Adrenal gland (tissue), 12 donors: ENCODE measurements around the gene INTS1. TPM values are rescaled to one million over a fixed set of nuclear protein-coding genes. Genes with fewer than 3 reads are reported as not detected.

Experiments
- DNase-seq, 7 donors: peaks; one replicate each; pipeline ENCODE4 v3.0.0-alpha.2; 2019 to 2020
- H3K27ac ChIP-seq, 5 donors: fragments of 200-600 bp; sonication (generic) in 4 of 5; 1 replicate in 3 of 5; 2 replicates in 2 of 5; pipeline versions ENCODE4 v1.5.1 to v1.8.0; 2016 to 2020; ENCODE audit warnings: mild to moderate bottlenecking in 1 of 5
- H3K27me3 ChIP-seq: fragments of 200-600 bp; 2 replicates; pipeline ENCODE4 v1.8.0; 2021
- H3K36me3 ChIP-seq, 2 donors: fragments of 200-600 bp; replicated peaks in 1 of 2; 1 replicate in 1 of 2; 2 replicates in 1 of 2; pipeline versions ENCODE4 v1.5.1 to v1.8.0; 2018 to 2022
- H3K4me1 ChIP-seq, 2 donors: fragments of 200-600 bp; replicated peaks in 1 of 2; 1 replicate in 1 of 2; 2 replicates in 1 of 2; pipeline versions ENCODE4 v1.5.1 to v1.8.0; 2018 to 2021
- H3K4me3 ChIP-seq, 4 donors: fragments of 200-600 bp; sonication (generic) in 3 of 4; one replicate each; pipeline ENCODE4 v1.5.1; 2016 to 2018
- H3K9me3 ChIP-seq, 3 donors: fragments of 200-600 bp; sonication (generic) in 1 of 3; replicated peaks in 1 of 3; 1 replicate in 2 of 3; 2 replicates in 1 of 3; pipeline versions ENCODE4 v1.5.1 to v1.8.0; 2016 to 2021
- POLR2A ChIP-seq, 2 donors: fragments of 450-650 bp; IDR thresholded peaks; one replicate each; pipeline ENCODE4 v1.6.1; 2017; ENCODE audit warnings: antibody characterized with exemption in 2 of 2, mild to moderate bottlenecking in 2 of 2, moderate library complexity in 1 of 2
- WGBS, 4 donors: extraction: QIAGEN DNeasy Blood & Tissue Kit in 2 of 4; methylation state at CpG; one replicate each; pipeline versions ENCODE4 v1.1.5 to v1.1.7; 2013 to 2017; 5-methylcytosine and 5-hydroxymethylcytosine counted together
- intact Hi-C, 2 donors: fragments of 100-400 bp; cut with DNase I; formaldehyde crosslinking; loops; one replicate each; pipeline versions ENCODE4 v1.14.1 to v1.15.0; 2022 to 2023
- polyA plus RNA-seq, 3 donors: library from polyadenylated mRNA; stranded (reverse); fragments of 200-250 nt in 2 of 3; fragments of 350-450 nt in 1 of 3; fragmentation: Illumina TruSeq in 1 of 3; extraction: RNeasy Lipid Tissue Mini Kit (QIAGEN cat#74804) in 1 of 3; gene quantifications; one replicate each; pipeline ENCODE4 v1.2.3, GENCODE V29; 2013 to 2014
- total RNA-seq, 9 donors: library from RNA; depleted of rRNA in 4 of 9; stranded (reverse); fragments of >200 nt in 4 of 9; fragments of 120-200 nt in 1 of 9; fragmentation: NEBNext Ultra II Directional in 1 of 9; extraction: Animal tissue kit (Norgen Biotek cat#: 25700) in 1 of 9; gene quantifications; one replicate each; pipeline versions ENCODE4 v1.1.0 to v1.2.4, GENCODE V29; 2013 to 2023
- TF ChIP-seq, protein P1 (sequence below), 6 experiments: fragments of 450-650 bp in 4 of 6; fragments of 200-600 bp in 2 of 6; sonication (generic) in 1 of 6; IDR thresholded peaks; 1 replicate in 5 of 6; 2 replicates in 1 of 6; pipeline versions ENCODE4 v1.5.1 to v1.8.0; 2016 to 2021; ENCODE audit warnings: antibody characterized with exemption in 6 of 6, mild to moderate bottlenecking in 2 of 6, moderate library complexity in 1 of 6
- donor health status: healthy with polysubstance abuse.
- donor health status: Bipolar disorder and iron deficiency.
- donor health status: DM: yes; HTN: yes; CAD: no.
- donor health status: DM: no; HTN: no; CAD: no.
- donor health status: DM: no; HTN: no; CAD: no.
- donor health status: DM: yes; HTN: yes; CAD: no.

INTS1 gene
- total and polyA plus RNA-seq, 12 donors = 4.7 to 152 (median 72.8) TPM

DNA sequence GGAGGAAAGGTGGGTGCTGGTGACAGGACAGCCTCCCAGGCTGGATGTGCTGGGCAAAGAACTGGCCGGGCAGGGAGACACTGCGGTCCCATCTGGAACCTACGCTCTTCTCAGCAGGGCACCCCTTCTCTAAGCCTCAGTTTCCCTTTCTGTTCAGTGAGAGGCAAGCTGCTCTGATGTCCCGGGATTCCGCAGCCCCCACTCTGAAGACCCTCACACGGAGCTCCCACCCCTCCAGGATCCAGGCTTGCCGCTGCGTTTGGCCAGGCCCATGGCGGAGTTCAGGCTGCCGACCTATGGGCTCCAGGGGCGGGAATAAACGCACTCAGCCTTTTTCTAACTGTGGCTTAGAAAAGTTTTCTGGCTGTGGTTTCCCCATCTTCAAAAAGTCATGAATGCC is 10.2 kb upstream of the INTS1 start:
- Histone ChIP-seq H3K4me1 (no peaks in the 10 kb centered on the region), H3K4me3 (no peak overlapping the region), H3K27ac (no peak overlapping the region), H3K9me3 (no peaks in the 10 kb centered on the region), H3K36me3 (no peaks in the 10 kb centered on the region), H3K27me3 (no peaks in the 10 kb centered on the region)
- no peak for DNase-seq
- TF ChIP-seq, protein P1, sequence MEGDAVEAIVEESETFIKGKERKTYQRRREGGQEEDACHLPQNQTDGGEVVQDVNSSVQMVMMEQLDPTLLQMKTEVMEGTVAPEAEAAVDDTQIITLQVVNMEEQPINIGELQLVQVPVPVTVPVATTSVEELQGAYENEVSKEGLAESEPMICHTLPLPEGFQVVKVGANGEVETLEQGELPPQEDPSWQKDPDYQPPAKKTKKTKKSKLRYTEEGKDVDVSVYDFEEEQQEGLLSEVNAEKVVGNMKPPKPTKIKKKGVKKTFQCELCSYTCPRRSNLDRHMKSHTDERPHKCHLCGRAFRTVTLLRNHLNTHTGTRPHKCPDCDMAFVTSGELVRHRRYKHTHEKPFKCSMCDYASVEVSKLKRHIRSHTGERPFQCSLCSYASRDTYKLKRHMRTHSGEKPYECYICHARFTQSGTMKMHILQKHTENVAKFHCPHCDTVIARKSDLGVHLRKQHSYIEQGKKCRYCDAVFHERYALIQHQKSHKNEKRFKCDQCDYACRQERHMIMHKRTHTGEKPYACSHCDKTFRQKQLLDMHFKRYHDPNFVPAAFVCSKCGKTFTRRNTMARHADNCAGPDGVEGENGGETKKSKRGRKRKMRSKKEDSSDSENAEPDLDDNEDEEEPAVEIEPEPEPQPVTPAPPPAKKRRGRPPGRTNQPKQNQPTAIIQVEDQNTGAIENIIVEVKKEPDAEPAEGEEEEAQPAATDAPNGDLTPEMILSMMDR (IDR thresholded peaks at IDR 0.05) = no peak
- no peak for TF ChIP-seq POLR2A (IDR thresholded peaks at IDR 0.05)
- 79 to 84% (median 81%) methylated on average over 11 to 12 of the region's 12 CpGs for WGBS, 4 donors
- intact Hi-C loops = no loop called here

GRCh38 chr7:1513657-1514095 is 9.5 kb upstream of the INTS1 start:
- DNase-seq = peak in 4 of 7 donors; percentile 37 to 65 (median 52)
- H3K27ac ChIP-seq = peak overlapping the region in 4 of 5 donors; percentile 64 to 91 (median 78)
- no peaks in the 10 kb centered on the region for H3K36me3 ChIP-seq
- no peaks in the 10 kb centered on the region for H3K27me3 ChIP-seq
- H3K4me1 ChIP-seq = no peaks in the 10 kb centered on the region
- intact Hi-C loops = no loop called here
- H3K9me3 ChIP-seq = no peaks in the 10 kb centered on the region
- TF ChIP-seq, protein P1 (IDR thresholded peaks at IDR 0.05) = no peak
- TF ChIP-seq POLR2A (IDR thresholded peaks at IDR 0.05) = no peak
- peak overlapping the region in 1 of 4 donors; percentile 7 for H3K4me3 ChIP-seq
- WGBS, 4 donors = 30 to 49% (median 44%) methylated on average over 7 to 20 of the region's 20 CpGs

DNA sequence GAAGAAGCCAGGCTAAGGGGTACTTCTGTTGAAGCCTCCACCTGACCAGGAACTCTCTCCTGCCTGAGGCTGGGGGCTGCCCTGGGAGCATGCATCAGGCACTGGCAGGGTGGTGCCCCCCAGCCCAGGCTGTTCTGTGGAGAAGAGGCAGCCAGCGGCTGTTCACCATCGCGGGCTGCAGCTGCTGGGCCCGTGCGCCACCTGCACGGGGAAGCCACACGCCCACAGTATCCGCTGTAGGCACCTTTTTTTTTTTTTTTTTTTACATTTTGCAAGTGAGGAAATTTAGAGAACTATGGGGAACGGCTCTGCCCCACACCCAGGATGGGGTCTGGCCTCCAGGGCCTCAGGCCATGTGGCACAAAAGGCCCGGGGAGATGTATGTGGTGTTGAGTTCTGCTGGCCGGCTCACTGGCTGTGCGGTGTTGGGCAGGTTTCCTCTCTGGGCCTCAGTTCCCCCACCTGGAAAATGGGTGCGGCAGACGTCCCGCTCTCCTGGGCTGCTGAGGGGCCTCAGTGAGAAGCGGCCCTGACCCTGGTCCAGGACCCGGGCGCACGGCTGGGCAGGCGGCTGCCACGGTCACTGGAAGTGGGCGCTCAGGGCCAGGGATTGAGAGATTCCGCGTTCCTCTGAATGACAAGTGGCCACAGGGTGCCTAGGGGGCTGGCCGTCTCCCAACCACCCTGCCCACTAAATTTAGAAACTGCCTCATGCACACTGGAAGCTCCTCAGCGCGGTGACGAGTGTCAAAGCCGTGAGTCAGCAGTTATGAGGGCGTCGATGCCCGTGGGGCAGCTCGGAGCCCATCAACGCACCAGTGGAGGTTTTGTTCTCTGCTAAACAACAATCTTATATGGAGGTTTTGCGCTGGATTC is 8.8 kb upstream of the INTS1 start:
- WGBS, 4 donors = 48 to 53% (median 50%) methylated on average over 27 to 35 of the region's 35 CpGs
- no peaks in the 10 kb centered on the region for H3K36me3 ChIP-seq
- no peaks in the 10 kb centered on the region for H3K4me1 ChIP-seq
- TF ChIP-seq, protein P1 (IDR thresholded peaks at IDR 0.05) = no peak
- TF ChIP-seq POLR2A (IDR thresholded peaks at IDR 0.05) = no peak
- H3K4me3 ChIP-seq = peak overlapping the region in 1 of 4 donors; percentile 7
- peak; percentile 67 to 91 (median 82) for DNase-seq
- peak overlapping the region in 4 of 5 donors; percentile 64 to 91 (median 78) for H3K27ac ChIP-seq
- H3K9me3 ChIP-seq = no peaks in the 10 kb centered on the region
- intact Hi-C loops = no loop called here
- H3K27me3 ChIP-seq = no peaks in the 10 kb centered on the region

- H3K4me3 ChIP-seq = no peak overlapping the region
- H3K4me1 ChIP-seq = peaks cover 0 to 4% of the 10 kb centered on the region in 2 donors
- H3K27ac ChIP-seq = no peak overlapping the region
- WGBS, 4 donors = 71 to 81% (median 77%) methylated on average over 23 to 30 of the region's 30 CpGs
- intact Hi-C loops = no loop called here
- no peaks in the 10 kb centered on the region for H3K9me3 ChIP-seq
- no peaks in the 10 kb centered on the region for H3K36me3 ChIP-seq
- no peak for DNase-seq
- no peak for TF ChIP-seq POLR2A (IDR thresholded peaks at IDR 0.05)
- TF ChIP-seq, protein P1 (IDR thresholded peaks at IDR 0.05) = no peak
- H3K27me3 ChIP-seq = no peaks in the 10 kb centered on the region
Observed at GRCh38 chr7:1511444-1512422, 7.5 kb upstream of the INTS1 start.
